Kidney (tissue), 14 donors: ENCODE data around the gene GRWD1. TPM values are rescaled to one million over a fixed set of nuclear protein-coding genes. Genes with fewer than 3 reads are reported as not detected.

Experiments used
- DNase-seq, 5 donors: peaks; one replicate each; pipeline ENCODE4 v3.0.0-alpha.2; 2013 to 2020
- FAIRE-seq: peaks from 2 replicates; lab custom pipeline; 2012; peaks lifted over from hg19 to GRCh38; lab: Jason Lieb, UNC
- H3K27ac ChIP-seq, 2 donors: one replicate each; pipeline ENCODE4 v1.7.0; 2013; ENCODE audit warnings: low read depth in 2 of 2, low read length in 2 of 2, inconsistent platforms in 1 of 2
- H3K27me3 ChIP-seq: one replicate; pipeline ENCODE4 v1.7.1; 2013; ENCODE audit warnings: low read length, inconsistent platforms; ENCODE audit not compliant: control insufficient read depth, insufficient read depth
- H3K36me3 ChIP-seq, 3 donors: one replicate each; pipeline versions ENCODE4 v1.7.0 to v1.7.1; 2013; ENCODE audit warnings: low read length in 3 of 3, control low read depth in 1 of 3, inconsistent platforms in 1 of 3; ENCODE audit not compliant: insufficient read depth in 3 of 3, control insufficient read depth in 2 of 3
- H3K4me1 ChIP-seq, 3 donors: one replicate each; pipeline versions ENCODE4 v1.7.0 to v1.7.1; 2013; ENCODE audit warnings: low read length in 3 of 3, inconsistent platforms in 1 of 3, low read depth in 1 of 3; ENCODE audit not compliant: control insufficient read depth in 2 of 3, insufficient read depth in 2 of 3
- H3K4me3 ChIP-seq, 3 donors: one replicate each; pipeline versions ENCODE4 v1.7.0 to v1.8.1; 2013; ENCODE audit warnings: low read length in 3 of 3, control low read depth in 1 of 3, inconsistent platforms in 1 of 3
- H3K9ac ChIP-seq, 3 donors: one replicate each; pipeline versions ENCODE4 v1.7.0 to v1.7.1; 2013; ENCODE audit warnings: low read length in 3 of 3, control low read depth in 1 of 3, inconsistent platforms in 1 of 3
- H3K9me3 ChIP-seq, 3 donors: one replicate each; pipeline versions ENCODE4 v1.7.0 to v1.7.1; 2013; ENCODE audit warnings: low read length in 3 of 3, control low read depth in 1 of 3, inconsistent platforms in 1 of 3; ENCODE audit not compliant: control insufficient read depth in 2 of 3, insufficient read depth in 1 of 3
- intact Hi-C: fragments of 100-400 bp; cut with DNase I; formaldehyde crosslinking; loops from one replicate; pipeline ENCODE4 v1.11.1; 2022
- polyA plus RNA-seq: library from polyadenylated mRNA; stranded (reverse); fragments of 350-450 nt; fragmentation: Illumina TruSeq; extraction: RNeasy Lipid Tissue Mini Kit (QIAGEN cat#74804); gene quantifications from one replicate; pipeline ENCODE4 v1.2.3, GENCODE V29; 2014; ENCODE audit warnings: low read depth, low replicate concordance; ENCODE audit not compliant: insufficient read depth
- total RNA-seq: library from RNA; stranded (reverse); fragmentation: NEBNext Ultra II Directional; extraction: Animal tissue kit (Norgen Biotek cat#: 25700); gene quantifications from one replicate; pipeline ENCODE4 v1.2.1, GENCODE V29; 2021
- TF ChIP-seq, protein P1 (sequence below): IDR thresholded peaks from 3 replicates; pipeline ENCODE4 v1.5.1; 2012; ENCODE audit warnings: mild to moderate bottlenecking, moderate library complexity, borderline replicate concordance; ENCODE audit not compliant: insufficient read depth; ENCODE audit errors: extremely low read depth
- donor health status: control.
- donor health status: control.
- donor health status: control.
- donor health status: control.
- donor health status: control.
- donor health status: DM: yes; HTN: yes; CAD: no.
- donor health status: Normal renal cell carcinoma (clear cell type).

GRWD1 gene
- total and polyA plus RNA-seq, 2 donors from 2014 or later, result 19.0 to 34.0 TPM

DNA sequence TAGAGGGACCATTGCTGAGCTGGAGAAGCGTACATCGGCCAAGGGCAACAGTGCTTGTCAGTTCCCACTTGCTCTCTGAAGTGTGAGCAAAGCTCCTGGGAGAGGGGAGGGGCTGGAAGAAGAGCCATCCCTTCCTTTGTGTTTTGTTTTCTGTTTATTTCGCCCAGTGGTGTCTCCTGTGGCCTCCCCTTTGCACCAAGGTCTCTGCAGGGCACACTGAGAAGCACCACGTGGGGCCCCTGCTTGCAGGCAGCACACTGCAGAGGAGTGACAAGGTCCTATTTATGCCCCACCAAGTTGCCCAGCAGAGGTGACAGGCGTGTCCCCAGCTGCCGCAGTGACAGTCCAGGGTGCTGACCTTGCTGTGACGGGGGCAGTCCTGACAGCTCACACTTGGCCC is 28.4 kb upstream of the GRWD1 start:
- no peak overlapping the region for H3K27ac ChIP-seq
- H3K9me3 ChIP-seq, result no peaks in the 10 kb centered on the region
- DNase-seq, result peak in 1 of 5 donors; percentile 41
- H3K4me3 ChIP-seq, result no peak overlapping the region
- no peaks in the 10 kb centered on the region for H3K36me3 ChIP-seq
- no peak overlapping the region for H3K9ac ChIP-seq
- intact Hi-C loops, result no loop called here
- TF ChIP-seq, protein P1, sequence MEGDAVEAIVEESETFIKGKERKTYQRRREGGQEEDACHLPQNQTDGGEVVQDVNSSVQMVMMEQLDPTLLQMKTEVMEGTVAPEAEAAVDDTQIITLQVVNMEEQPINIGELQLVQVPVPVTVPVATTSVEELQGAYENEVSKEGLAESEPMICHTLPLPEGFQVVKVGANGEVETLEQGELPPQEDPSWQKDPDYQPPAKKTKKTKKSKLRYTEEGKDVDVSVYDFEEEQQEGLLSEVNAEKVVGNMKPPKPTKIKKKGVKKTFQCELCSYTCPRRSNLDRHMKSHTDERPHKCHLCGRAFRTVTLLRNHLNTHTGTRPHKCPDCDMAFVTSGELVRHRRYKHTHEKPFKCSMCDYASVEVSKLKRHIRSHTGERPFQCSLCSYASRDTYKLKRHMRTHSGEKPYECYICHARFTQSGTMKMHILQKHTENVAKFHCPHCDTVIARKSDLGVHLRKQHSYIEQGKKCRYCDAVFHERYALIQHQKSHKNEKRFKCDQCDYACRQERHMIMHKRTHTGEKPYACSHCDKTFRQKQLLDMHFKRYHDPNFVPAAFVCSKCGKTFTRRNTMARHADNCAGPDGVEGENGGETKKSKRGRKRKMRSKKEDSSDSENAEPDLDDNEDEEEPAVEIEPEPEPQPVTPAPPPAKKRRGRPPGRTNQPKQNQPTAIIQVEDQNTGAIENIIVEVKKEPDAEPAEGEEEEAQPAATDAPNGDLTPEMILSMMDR, result no peak
- H3K4me1 ChIP-seq, result peaks cover 0 to 2% (median 0%) of the 10 kb centered on the region in 3 donors
- H3K27me3 ChIP-seq, result no peaks in the 10 kb centered on the region
- no peak for FAIRE-seq

DNA sequence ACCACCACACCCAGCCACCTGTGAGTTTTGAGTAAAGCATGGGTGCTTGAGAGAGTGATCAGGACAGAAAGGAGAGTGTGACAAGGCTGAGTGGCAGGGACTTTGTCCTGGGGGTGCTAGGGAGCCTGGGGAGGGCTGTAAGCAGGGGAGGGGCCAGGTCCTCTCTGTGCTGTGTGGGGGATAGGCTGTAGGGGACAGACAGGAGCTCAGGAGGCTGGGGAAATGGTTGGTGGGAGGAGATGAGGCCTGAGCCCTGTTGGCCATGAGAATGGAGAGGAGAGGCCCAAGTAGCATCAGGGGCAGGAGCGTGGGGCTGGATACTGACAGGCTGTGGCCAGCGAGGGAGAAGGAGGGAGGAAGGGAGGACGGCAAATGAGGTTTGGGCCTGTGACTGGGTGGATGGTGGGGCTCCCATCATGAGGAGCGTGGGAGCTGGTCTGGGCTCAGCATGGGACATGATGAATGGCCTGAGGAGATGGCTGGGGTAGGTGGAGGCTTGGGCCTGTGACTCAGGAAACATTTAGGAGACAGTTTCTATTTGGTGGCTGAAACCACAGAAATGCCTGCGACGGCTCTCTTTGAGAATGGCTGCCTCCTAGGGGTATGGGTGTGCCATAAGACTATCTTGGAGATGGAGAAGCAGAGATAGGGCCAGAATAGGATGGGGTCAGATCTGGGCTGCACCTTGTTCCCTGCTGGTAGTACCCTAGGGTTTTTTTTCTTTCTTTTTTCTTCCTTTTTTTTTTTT is 27.3 kb upstream of the GRWD1 start:
- Histone ChIP-seq H3K4me3 (no peak overlapping the region), H3K9me3 (no peaks in the 10 kb centered on the region), H3K27ac (no peak overlapping the region), H3K9ac (no peak overlapping the region), H3K4me1 (peaks cover 0 to 2% (median 0%) of the 10 kb centered on the region in 3 donors), H3K36me3 (no peaks in the 10 kb centered on the region), H3K27me3 (no peaks in the 10 kb centered on the region)
- TF ChIP-seq, protein P1, result no peak
- intact Hi-C loops, result no loop called here
- no peak for FAIRE-seq
- DNase-seq, result peak in 1 of 5 donors; percentile 59

DNA sequence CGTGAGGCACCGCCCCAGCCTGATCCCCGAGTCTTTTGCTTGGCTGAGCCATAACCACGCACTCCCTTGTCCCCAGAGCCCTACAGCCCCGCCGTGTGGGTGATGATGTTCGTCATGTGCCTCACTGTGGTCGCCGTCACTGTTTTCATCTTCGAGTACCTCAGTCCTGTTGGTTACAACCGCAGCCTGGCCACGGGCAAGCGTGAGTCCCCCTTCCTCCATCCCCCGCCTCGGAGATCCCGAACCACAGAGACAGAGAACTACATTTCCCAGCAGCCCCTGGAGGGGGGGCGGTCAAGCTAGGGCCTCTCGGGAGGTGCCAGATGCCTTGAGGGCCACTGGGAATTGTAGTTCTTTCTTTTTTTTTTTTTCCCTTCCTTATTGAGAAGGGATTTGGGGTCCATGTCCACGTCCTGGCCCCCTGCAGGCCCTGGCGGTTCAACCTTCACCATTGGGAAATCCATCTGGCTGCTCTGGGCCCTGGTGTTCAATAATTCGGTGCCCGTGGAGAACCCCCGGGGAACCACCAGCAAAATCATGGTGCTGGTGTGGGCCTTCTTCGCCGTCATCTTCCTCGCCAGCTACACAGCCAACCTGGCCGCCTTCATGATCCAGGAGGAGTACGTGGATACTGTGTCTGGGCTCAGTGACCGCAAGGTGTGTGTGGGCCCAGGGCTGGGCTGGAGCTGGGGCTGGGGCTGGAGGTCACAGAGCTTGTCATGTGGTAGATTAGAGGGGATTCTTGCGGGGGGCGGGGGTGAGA is 26.4 kb upstream of the GRWD1 start:
- H3K4me3 ChIP-seq, result no peak overlapping the region

More for the DNA sequence above, 26.4 kb upstream of the GRWD1 start:
- Histone ChIP-seq H3K36me3 (no peaks in the 10 kb centered on the region), H3K9me3 (no peaks in the 10 kb centered on the region), H3K27ac (no peak overlapping the region), H3K4me1 (peaks cover 0 to 1% (median 0%) of the 10 kb centered on the region in 3 donors), H3K27me3 (no peaks in the 10 kb centered on the region), H3K9ac (no peak overlapping the region)
- FAIRE-seq (no peak), DNase-seq (peak; percentile 63 to 82 (median 73))
- TF ChIP-seq, protein P1, result no peak
- intact Hi-C loops, result no loop called here
